HCT116 (cell line): ENCODE results near the gene SLC16A12. TPM values are rescaled to one million over a fixed set of nuclear protein-coding genes. Genes with fewer than 3 reads are reported as not detected.

Experiments
- ATAC-seq: fragments of 200-7000 bp; cut with Tn5 transposase; 2 replicates; pipeline ENCODE4 v1.9.1; 2020; ENCODE audit warnings: mild to moderate bottlenecking, moderate library complexity
- BruUV-seq: library from RNA; stranded (reverse); fragments of 400-500 nt; replicated peaks from 2 replicates; lab custom pipeline; 2021; lab: Mats Ljungman, UMichigan
- CTCF ChIA-PET: fragments of 300-600 bp; sonication (Branson Sonifier 250); formaldehyde crosslinking; loops from one replicate; lab custom pipeline; 2021; ENCODE audit warnings: antibody characterized with exemption; lab: Charles Lee
- POLR2A ChIA-PET: fragments of 300-600, 350-600 bp; sonication (Branson Sonifier 250); formaldehyde crosslinking; loops from one replicate; lab custom pipeline; 2021; ENCODE audit warnings: antibody characterized with exemption; lab: Charles Lee
- RAD21 ChIA-PET, 2 experiments: fragments of 300-600 bp; sonication (Branson Sonifier 250); formaldehyde crosslinking; loops; one replicate each; lab custom pipeline; 2023; ENCODE audit warnings: low total read pairs in 2 of 2; ENCODE audit not compliant: uncharacterized antibody in 2 of 2, unreplicated experiment in 2 of 2, low non-redundant PET in 1 of 2; lab: Charles Lee
- DNase-seq: peaks from one replicate; pipeline ENCODE4 v3.0.0-alpha.2; 2010; ENCODE audit warnings: low read depth, low spot score
- H2AFZ ChIP-seq: fragments of 200-600 bp; shearing (Covaris generic), sonication (generic); 2 replicates; pipeline ENCODE4 v1.6.1; 2017; ENCODE audit warnings: low read depth, mixed run types, mixed read lengths, antibody characterized with exemption, low read length; ENCODE audit not compliant: poor library complexity, severe bottlenecking
- H3K27ac ChIP-seq: 2 replicates; pipeline ENCODE4 v1.5.1; 2012; ENCODE audit warnings: low read depth, low read length
- H3K27me3 ChIP-seq: fragments of 200-600 bp; sonication (generic); 2 replicates; pipeline ENCODE4 v1.6.1; 2016; ENCODE audit warnings: mixed run types, low read length, mixed read lengths; ENCODE audit not compliant: insufficient read depth
- H3K36me3 ChIP-seq, 2 experiments: fragments of 200-500 bp in 1 of 2; fragments of 200-600 bp in 1 of 2; sonication (Bioruptor generic) in 1 of 2; sonication (generic) in 1 of 2; 2 replicates each; pipeline versions ENCODE4 v1.5.1 to v1.6.1; 2014 to 2016; ENCODE audit warnings: low read length in 2 of 2, inconsistent platforms in 1 of 2, mixed read lengths in 1 of 2, mixed run types in 1 of 2; ENCODE audit not compliant: insufficient read depth in 2 of 2, control insufficient read depth in 1 of 2
- H3K4me1 ChIP-seq, 2 experiments: fragments of 200-600 bp in 1 of 2; sonication (generic) in 1 of 2; 2 replicates each; pipeline versions ENCODE4 v1.5.1 to v1.6.1; 2012 to 2017; ENCODE audit warnings: low read length in 2 of 2, inconsistent platforms in 1 of 2, mild to moderate bottlenecking in 1 of 2, mixed read lengths in 1 of 2, mixed run types in 1 of 2, moderate library complexity in 1 of 2; ENCODE audit not compliant: insufficient read depth in 2 of 2, control insufficient read depth in 1 of 2
- H3K4me2 ChIP-seq: fragments of 200-600 bp; sonication (generic); 2 replicates; pipeline ENCODE4 v1.6.1; 2017; ENCODE audit warnings: mixed run types, low read length, mixed read lengths
- H3K4me3 ChIP-seq, 2 experiments: fragments of 200-600 bp in 1 of 2; sonication (generic) in 1 of 2; replicated peaks in 1 of 2; 2 replicates each; pipeline ENCODE4 v1.5.1; 2011 to 2016; ENCODE audit warnings: low read length in 2 of 2, control low read depth in 1 of 2, low read depth in 1 of 2, mild to moderate bottlenecking in 1 of 2, mixed read lengths in 1 of 2, mixed run types in 1 of 2
- H3K79me2 ChIP-seq: fragments of 200-600 bp; sonication (generic); 2 replicates; pipeline ENCODE4 v1.6.1; 2017; ENCODE audit warnings: mild to moderate bottlenecking, mixed run types, low read length, moderate library complexity, mixed read lengths; ENCODE audit not compliant: insufficient read depth
- H3K9ac ChIP-seq: fragments of 200-600 bp; sonication (generic); 2 replicates; pipeline ENCODE4 v1.6.1; 2016; ENCODE audit warnings: low read length, mixed read lengths
- H3K9me2 ChIP-seq: fragments of 200-600 bp; sonication (generic), shearing (Covaris generic); 2 replicates; pipeline ENCODE4 v1.6.1; 2017; ENCODE audit warnings: mixed run types, mild to moderate bottlenecking, moderate library complexity; ENCODE audit not compliant: insufficient read depth
- H3K9me3 ChIP-seq, 2 experiments: fragments of 200-500 bp in 1 of 2; fragments of 200-600 bp in 1 of 2; sonication (Bioruptor generic) in 1 of 2; sonication (generic) in 1 of 2; 2 replicates each; pipeline ENCODE4 v1.6.1; 2014 to 2017; ENCODE audit warnings: low read length in 2 of 2, mixed read lengths in 2 of 2, inconsistent platforms in 1 of 2, low read depth in 1 of 2, mild to moderate bottlenecking in 1 of 2, mixed run types in 1 of 2, moderate library complexity in 1 of 2; ENCODE audit not compliant: control insufficient read depth in 1 of 2, insufficient read depth in 1 of 2
- H4K20me1 ChIP-seq: fragments of 200-600 bp; sonication (generic), shearing (Covaris generic); 2 replicates; pipeline ENCODE4 v1.6.1; 2017; ENCODE audit warnings: mixed run types, mild to moderate bottlenecking, moderate library complexity; ENCODE audit not compliant: insufficient read depth
- ATF3 ChIP-seq: IDR thresholded peaks from 2 replicates; pipeline ENCODE4 v1.6.1; 2012
- CBX3 ChIP-seq: IDR thresholded peaks from 2 replicates; pipeline ENCODE4 v1.6.1; 2012; ENCODE audit warnings: low read depth
- EZH2phosphoT487 ChIP-seq: fragments of 200-600 bp; IDR thresholded peaks from 2 replicates; pipeline ENCODE4 v1.6.1; 2018; ENCODE audit warnings: antibody characterized with exemption, borderline replicate concordance
- MAX ChIP-seq: IDR thresholded peaks from 2 replicates; pipeline ENCODE4 v1.6.1; 2012
- POLR2AphosphoS5 ChIP-seq: IDR thresholded peaks from 2 replicates; pipeline ENCODE4 v1.6.1; 2011; ENCODE audit warnings: mild to moderate bottlenecking, low read depth, low read length, moderate library complexity
- SRF ChIP-seq: IDR thresholded peaks from 2 replicates; pipeline ENCODE4 v1.6.1; 2012; ENCODE audit warnings: low read depth
- TCF7L2 ChIP-seq: IDR thresholded peaks from 2 replicates; pipeline ENCODE4 v1.7.0; 2011; ENCODE audit warnings: borderline replicate concordance, inconsistent platforms; ENCODE audit not compliant: insufficient read depth, insufficient read length; ENCODE audit errors: extremely low read depth
- intact Hi-C: fragments of 100-400 bp; cut with micrococcal nuclease; formaldehyde crosslinking; loops from 2 replicates; pipeline ENCODE4 v1.10.0; 2022
- total RNA-seq: library from RNA; stranded (reverse); gene quantifications from one replicate; pipeline ENCODE4 v1.2.1, GENCODE V29; 2021; ENCODE audit not compliant: unreplicated experiment
- TF ChIP-seq, protein P1 (sequence below): IDR thresholded peaks from 2 replicates; pipeline ENCODE4 v1.6.1; 2012; ENCODE audit warnings: low read depth

SLC16A12 gene
- total RNA-seq, 1 experiment from 2014 or later: not detected

DNA sequence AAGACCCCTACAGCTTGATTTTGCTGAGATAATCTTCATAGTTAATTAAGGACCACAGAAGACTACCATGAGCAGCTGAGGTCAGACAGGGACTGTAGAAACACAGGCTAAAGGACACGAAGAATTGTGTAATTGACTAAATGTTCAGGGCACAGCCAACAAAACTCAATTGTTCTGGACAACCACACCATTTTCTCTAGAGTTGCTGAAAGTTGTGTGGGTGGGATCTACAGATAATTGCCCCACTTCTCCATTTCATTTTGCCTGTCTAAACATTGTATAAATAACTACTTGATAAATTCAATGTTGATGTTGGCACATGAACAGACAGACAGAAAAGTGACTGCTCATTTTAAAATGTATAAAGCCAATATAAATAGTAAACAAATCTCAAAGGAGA is 39.0 kb upstream of the SLC16A12 start:
- Histone ChIP-seq H3K79me2 (no peaks in the 10 kb centered on the region), H3K27ac (no peak overlapping the region), H3K4me1 (no peaks in the 10 kb centered on the region), H3K4me3 (no peak overlapping the region), H3K4me2 (no peak overlapping the region), H3K9ac (no peak overlapping the region), H3K9me3 (no peaks in the 10 kb centered on the region), H3K36me3 (no peaks in the 10 kb centered on the region), H3K9me2 (no peaks in the 10 kb centered on the region), H4K20me1 (no peaks in the 10 kb centered on the region), H3K27me3 (no peaks in the 10 kb centered on the region), H2AFZ (no peak overlapping the region)
- TF ChIP-seq CBX3: no peak
- no peak for TF ChIP-seq TCF7L2
- TF ChIP-seq POLR2AphosphoS5: no peak
- TF ChIP-seq, protein P1, sequence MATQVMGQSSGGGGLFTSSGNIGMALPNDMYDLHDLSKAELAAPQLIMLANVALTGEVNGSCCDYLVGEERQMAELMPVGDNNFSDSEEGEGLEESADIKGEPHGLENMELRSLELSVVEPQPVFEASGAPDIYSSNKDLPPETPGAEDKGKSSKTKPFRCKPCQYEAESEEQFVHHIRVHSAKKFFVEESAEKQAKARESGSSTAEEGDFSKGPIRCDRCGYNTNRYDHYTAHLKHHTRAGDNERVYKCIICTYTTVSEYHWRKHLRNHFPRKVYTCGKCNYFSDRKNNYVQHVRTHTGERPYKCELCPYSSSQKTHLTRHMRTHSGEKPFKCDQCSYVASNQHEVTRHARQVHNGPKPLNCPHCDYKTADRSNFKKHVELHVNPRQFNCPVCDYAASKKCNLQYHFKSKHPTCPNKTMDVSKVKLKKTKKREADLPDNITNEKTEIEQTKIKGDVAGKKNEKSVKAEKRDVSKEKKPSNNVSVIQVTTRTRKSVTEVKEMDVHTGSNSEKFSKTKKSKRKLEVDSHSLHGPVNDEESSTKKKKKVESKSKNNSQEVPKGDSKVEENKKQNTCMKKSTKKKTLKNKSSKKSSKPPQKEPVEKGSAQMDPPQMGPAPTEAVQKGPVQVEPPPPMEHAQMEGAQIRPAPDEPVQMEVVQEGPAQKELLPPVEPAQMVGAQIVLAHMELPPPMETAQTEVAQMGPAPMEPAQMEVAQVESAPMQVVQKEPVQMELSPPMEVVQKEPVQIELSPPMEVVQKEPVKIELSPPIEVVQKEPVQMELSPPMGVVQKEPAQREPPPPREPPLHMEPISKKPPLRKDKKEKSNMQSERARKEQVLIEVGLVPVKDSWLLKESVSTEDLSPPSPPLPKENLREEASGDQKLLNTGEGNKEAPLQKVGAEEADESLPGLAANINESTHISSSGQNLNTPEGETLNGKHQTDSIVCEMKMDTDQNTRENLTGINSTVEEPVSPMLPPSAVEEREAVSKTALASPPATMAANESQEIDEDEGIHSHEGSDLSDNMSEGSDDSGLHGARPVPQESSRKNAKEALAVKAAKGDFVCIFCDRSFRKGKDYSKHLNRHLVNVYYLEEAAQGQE: no peak
- no peak for TF ChIP-seq ATF3
- no peak for TF ChIP-seq MAX
- TF ChIP-seq EZH2phosphoT487: no peak
- no peak for TF ChIP-seq SRF
- DNase-seq (no peak), ATAC-seq (no peak)
- POLR2A ChIA-PET: no interaction called here
- RAD21 ChIA-PET: no interaction called here
- intact Hi-C loops: no loop called here
- no TSS peak for BruUV-seq
- CTCF ChIA-PET: no interaction called here
